SKM-1 treated with dmso at 0.1 percent for 144 hours (cell line): ENCODE measurements around the gene ICAM3.

Source experiments
- DNase-seq: peaks from one replicate; lab custom pipeline; 2025; ENCODE audit not compliant: unreplicated experiment; lab: John Stamatoyannopoulos, UW

ICAM3 gene

DNA sequence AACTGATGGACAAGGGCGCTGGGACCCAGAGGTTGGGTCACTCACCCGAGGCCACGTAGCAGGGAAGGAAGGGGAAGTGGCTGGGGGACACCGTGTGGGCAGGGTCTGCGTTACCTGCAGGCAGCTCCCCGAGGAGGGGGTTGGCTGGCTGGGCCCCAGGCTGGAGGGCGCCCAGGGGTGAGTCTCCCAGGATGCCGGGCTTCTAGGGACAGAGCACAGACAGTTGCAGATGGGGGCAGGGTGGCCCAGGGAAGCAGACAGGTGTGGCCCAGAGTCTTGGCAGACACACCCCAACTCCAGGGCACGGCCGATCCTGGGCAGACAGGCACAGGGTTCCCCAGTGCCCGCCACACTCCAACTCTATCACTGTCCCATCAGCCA, 18.0 kb downstream of the ICAM3 start:
- no peak for DNase-seq

GRCh38 chr19:10320602-10321416, 18.6 kb downstream of the ICAM3 start:
- no peak for DNase-seq

DNA sequence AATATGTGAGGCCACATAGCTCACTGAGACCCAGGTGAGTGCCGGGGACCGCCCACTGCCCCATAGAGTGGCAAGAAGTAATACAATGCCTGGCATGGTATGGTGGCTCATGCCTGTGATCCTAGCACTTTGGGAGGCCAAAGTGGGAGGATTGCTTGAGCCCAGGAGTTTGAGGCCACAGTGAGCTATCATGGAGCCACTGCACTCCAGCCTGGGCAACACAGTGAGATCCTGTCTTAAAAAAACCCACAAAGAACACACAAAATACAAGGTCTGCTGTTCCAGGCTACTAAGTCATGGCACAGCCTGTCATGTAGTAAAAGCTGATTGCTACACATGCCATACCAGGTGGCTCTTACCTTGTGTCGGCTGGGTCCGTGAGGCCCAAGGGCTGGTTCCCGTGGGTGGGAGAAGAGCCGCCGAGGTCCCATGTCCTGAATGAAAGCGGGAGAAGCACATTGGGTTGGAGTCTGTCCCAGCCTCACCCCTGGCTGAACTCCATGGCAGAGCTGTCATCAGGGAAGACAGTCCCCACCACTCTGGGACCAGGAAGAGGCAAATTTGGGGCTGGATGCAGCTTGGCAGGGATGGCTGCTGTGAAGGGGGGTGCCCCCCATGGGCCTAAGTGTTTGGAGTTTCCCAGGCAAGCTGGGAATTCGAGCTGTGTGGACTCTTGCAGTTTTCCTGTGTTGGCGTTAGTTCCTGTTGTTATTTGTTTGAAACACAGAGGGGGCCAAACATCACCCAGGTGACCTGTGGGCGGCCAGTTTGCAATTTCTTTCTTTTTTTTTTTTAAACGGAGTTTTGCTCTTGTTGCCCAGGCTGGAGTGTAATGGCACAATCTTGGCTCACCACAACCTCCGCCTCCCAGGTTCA, 20.4 kb downstream of the ICAM3 start:
- no peak for DNase-seq

GRCh38 chr19:10317857-10318462, 21.5 kb downstream of the ICAM3 start:
- DNase-seq = no peak

DNA sequence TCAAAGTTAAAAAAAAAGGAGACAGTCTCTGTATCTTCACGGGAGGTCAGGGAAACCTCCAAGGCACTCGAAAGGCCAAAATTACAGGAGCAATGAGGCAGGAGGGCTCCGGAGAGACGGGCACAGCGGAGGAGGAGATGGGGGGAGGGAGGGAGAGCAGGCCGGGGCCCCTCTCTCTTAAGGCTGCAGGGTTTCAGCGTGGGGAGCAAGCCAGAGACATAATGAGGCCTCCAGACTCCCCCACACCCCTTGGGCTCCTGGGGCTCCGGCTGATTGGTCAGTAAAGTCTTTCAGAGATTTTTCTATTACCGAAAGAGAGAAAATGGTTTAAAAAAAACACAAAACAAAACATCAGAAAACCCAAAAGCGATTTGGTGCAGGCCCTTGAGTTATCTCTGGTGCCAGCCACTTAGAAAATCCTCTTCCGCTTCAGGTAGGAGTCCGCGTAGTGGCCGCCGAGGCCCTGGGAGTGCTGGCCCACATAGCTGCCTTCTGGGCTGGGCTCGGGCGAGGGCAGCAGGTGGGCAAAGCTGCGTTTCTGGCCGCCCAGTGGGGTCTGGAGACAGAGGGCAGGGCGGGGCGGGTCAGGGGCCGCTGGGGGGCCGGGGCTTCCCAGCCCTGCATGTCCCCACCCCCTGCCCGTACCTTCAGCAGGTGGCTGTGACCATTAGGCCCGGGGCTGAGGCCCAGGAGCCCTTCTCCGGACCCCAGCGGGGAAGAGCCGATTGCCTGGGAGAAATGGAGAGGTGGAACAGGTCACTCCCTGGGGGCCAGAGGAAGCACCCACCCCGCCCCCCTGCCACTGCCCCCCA, 22.2 kb downstream of the ICAM3 start:
- no peak for DNase-seq

DNA sequence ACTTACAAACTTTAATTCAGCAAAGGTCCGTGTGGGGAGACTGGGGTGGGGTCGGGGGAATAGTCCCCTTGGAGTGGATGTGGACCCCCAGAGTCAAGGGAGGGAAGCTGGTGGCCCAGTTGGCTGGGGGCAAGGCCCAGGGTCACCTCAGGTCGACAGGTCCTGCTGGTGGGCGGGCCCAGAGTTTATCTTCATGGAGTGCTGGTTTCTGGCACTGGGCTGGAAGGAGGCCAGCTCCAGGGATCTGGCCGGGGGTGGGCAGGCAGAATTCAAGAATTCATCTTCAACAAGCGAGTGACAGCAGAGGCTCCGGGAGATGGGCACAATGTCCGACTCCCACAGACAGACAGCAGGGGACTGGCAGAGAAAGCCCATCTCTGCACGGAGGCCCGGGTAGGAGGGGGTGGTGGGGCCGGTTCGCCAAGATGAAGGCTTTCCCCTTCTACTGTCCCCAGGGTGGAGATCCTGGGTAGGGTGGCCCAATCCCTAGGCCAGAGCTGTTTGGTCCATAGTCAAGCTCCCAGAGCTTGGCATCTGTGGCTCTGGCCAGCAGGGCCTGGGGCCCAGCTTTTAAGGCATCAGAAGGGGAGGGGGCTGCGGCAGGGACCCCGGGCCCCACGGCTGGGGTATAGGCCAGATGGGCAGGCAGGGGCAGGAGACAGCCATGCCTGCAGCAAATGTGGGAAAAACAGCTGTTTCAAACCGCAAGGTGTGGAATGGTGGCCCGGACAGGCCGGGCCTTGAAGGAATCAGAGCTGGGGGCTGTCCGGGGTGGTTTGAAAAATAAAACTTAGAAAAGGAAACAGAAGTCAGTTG, 23.0 kb downstream of the ICAM3 start:
- no peak for DNase-seq

DNA sequence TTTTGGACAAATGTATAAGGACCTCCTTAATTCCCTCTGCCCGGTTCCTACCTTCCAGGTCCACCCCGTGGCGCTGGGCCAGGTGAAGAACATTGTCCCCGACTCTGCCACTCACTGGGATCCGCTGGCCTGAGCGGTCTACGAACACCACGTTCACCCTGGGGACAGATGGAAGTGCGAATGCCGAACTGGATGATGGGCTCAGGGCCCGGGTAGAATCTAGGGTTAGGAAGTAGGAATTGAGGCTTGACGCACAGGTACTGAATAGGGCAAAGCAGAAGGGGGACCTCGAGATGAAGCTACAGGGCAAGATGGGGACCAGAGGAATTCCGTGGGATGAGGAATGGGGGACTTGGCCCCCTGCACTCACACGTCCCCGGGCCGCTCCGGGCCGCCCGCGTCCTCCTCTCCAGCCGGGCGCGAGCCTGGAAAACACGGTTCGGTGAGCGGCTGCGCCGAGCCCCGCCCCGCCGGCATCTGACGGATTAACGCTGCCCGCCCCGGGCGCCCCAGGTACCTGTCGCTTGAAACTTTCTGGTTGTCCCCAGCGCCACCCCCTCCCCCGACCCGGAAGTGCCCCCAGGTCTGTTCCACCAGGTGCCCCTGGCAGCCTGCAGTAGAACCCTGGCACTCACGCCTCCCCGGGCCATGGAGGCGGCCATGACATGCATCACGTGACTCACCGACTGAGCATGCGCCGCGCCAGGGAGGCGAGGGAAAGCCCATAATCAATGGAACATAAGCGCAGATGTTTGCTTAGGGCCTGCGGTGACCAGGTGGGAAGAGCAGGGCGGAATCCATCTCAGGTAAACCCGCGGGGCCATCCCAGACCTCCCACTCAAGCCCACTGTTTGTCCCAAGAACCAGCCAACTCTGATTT, 23.8 kb downstream of the ICAM3 start, which contains the start of gene FDX2:
Gene FDX2 (minus strand): TSS at position 681 of the 880 bp plus-strand sequence. CDS start 19 bp downstream, at position 662.
- peak; percentile 49 for DNase-seq

GRCh38 chr19:10309423-10309822, 30.0 kb downstream of the ICAM3 start, which contains the start of gene ZGLP1:
Gene ZGLP1 (minus strand): TSS chr19:10309815.
- DNase-seq = no peak

DNA sequence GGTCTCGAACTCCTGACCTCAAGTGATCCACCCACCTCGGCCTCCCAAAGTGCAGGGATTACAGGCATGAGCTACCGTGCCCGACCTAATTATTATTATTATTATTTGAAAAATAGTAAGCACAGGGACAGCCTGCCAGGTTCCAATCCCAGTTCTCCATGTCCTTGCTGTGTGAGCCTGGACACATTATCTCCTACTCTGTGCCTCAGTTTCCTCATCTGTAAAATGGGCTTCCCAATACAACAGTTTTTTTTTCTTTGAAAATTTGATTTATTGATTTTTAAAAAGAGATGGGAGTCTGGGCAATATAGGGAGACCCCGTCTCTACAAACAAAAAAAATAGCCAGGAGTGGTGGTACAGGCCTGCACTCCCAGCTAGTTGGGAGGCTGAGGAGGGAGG, 33.1 kb downstream of the ICAM3 start:
- no peak for DNase-seq

- DNase-seq = peak; percentile 52
These were observed 34.2 kb downstream of the ICAM3 start for GRCh38 chr19:10305139-10305806.

DNA sequence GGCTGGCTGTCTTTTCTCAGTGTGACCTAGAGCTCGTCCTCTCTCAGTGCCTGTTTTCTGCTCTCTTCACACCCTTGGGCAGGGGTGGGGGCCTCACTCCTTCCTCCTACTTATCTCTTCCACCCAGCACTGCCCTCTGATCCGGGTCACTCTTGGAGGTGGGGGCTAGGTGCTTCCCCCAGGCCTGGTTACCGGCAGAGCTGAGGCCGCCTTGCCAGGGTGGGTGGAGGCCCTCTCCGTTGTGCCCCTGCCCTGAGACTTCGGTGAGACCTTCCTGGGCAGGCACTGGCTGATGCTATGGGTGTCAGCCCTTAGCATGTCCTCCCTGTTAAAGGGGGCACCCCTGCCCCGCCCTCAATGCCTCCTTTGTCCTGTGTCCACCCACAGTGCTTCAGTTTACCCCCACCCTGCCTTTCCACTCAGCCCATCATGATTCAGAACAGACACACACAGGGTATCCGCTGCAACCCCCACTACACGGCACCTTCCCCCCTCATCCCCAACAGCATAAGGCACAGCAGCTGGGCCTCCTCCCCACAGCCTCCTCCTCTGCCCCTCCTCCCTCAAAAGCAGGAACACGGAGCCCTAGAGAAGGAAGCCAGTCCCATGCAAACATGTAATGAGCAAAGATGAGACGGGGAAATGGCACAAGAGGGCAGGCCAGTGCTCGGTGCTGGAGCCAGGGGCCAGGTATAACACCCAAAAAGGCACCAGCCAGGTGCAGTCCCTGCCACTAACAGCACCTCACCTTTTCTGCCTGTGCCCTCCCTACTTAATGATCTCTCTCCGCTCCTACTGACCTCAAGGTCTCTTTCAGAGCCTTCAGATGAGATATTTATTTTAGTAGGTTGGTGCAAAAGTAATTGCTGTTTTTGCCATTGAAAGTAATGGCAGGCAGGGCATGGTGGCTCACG, 39.6 kb downstream of the ICAM3 start:
- peak; percentile 67 for DNase-seq

- no peak for DNase-seq
These were observed 43.4 kb downstream of the ICAM3 start for GRCh38 chr19:10295847-10296591.

GRCh38 chr19:10295305-10295846, 44.0 kb downstream of the ICAM3 start:
- no peak for DNase-seq

GRCh38 chr19:10294368-10294697, 45.1 kb downstream of the ICAM3 start:
- DNase-seq = no peak

DNA sequence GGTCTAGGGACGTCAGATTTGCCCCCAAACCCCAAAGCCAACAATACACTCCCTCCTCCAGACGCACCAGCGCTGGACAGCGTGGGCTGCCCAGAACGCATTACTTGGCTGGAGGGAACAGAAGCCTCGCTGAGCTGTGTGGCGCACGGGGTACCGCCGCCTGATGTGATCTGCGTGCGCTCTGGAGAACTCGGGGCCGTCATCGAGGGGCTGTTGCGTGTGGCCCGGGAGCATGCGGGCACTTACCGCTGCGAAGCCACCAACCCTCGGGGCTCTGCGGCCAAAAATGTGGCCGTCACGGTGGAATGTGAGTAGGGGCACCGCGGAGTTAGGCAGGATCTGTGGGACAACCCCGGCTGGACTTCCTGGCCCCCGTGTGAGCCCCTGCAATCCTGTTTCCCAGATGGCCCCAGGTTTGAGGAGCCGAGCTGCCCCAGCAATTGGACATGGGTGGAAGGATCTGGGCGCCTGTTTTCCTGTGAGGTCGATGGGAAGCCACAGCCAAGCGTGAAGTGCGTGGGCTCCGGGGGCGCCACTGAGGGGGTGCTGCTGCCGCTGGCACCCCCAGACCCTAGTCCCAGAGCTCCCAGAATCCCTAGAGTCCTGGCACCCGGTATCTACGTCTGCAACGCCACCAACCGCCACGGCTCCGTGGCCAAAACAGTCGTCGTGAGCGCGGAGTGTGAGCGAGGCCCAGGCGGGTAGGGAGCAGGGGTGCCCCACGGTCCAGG, 45.6 kb downstream of the ICAM3 start:
- DNase-seq = no peak
